ENCODE measurements around the gene TRANK1. TPM values are rescaled to one million over a fixed set of nuclear protein-coding genes. Genes with fewer than 3 reads are reported as not detected.

Gene TRANK1
- total and polyA plus RNA-seq, 2 of the 4 experiments (the other 2 are of a cell fraction) = 7.9 to 12.7 TPM

DNA sequence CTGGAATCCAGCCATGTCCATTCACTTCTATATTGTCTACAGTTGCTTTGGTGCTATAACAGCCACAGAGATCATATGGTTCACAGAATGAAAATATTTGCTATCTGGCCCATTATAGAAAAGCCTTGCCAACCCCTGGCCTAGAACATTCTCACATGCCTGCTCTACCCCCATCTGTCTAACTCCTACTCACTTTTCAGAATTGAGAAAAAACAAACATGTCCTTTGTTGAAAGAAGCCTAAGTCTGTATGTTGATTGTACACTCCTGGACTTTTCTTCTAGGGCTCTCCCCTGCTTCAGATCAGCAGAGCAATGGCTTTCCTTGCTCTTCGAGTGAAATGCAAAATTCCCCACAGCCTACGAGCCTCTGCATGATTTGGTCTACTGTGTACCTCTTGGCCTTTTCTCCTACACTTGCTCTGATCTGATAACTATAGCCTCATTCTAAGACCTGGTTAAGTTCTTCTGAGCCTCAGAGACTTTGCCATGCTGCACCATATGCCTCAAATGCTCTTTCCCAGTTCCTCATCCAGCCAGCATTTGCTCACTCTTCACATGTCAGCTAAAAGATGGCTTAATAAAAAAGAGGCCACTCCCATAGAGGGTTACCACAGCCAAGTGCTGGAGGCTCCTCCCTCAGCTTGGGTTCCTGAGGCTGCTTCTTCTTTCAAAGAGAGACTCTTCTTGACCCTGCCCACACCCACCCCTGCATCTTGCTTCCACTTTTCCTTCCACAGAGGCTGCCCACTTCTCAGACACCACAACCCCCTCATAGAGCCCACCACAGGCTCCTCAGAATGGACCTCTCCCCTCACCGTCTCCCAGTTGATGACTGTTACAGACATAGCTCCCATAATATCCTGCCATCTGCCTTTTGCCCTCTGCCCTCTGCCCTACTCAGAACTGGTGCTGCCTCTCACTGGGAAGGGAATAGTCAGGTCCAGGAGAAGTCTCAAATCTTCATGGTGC is 157.6 kb downstream of the TRANK1 start:
- H3K9me1 ChIP-seq (ENCODE audit: insufficient read depth, low read length) = no peaks in the 10 kb centered on the region
- dilution Hi-C loops (cut with HindIII; ENCODE audit: low sequenced_read_pairs, unreplicated experiment) = no loop called here
- H3K27ac ChIP-seq (ENCODE audit: insufficient read depth, low read length) = no peak overlapping the region
- no peak overlapping the region for H3K4ac ChIP-seq (ENCODE audit: low read depth, low read length)
- no peak for TF ChIP-seq CEBPB (IDR thresholded peaks at IDR 0.05; ENCODE audit: low read depth, low read length)
- no peak for TF ChIP-seq RFX5 (IDR thresholded peaks at IDR 0.05; ENCODE audit: low read depth, low read length)
- TF ChIP-seq NFE2L2 (IDR thresholded peaks at IDR 0.05; ENCODE audit: low read depth, low read length) = no peak
- no peak for TF ChIP-seq MAFK (IDR thresholded peaks at IDR 0.05; ENCODE audit: low read depth, low read length)
- TF ChIP-seq, protein P1, sequence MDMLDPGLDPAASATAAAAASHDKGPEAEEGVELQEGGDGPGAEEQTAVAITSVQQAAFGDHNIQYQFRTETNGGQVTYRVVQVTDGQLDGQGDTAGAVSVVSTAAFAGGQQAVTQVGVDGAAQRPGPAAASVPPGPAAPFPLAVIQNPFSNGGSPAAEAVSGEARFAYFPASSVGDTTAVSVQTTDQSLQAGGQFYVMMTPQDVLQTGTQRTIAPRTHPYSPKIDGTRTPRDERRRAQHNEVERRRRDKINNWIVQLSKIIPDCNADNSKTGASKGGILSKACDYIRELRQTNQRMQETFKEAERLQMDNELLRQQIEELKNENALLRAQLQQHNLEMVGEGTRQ (IDR thresholded peaks at IDR 0.05; ENCODE audit: low read depth, low read length) = no peak
- TF ChIP-seq CTCF (conservative IDR thresholded peaks at IDR 0.05; ENCODE audit: low read depth, low read length) = no peak
- TF ChIP-seq RAD21 (IDR thresholded peaks at IDR 0.05; ENCODE audit: low read length) = no peak
- no peak for TF ChIP-seq RCOR1 (IDR thresholded peaks at IDR 0.05; ENCODE audit: insufficient replicate concordance, low read length)
- H3K14ac ChIP-seq (replicated peaks; ENCODE audit: low read depth, low read length) = no peak overlapping the region
- no peak overlapping the region for H3K18ac ChIP-seq (ENCODE audit: low read depth, low read length)
- intact Hi-C loops (cut with micrococcal nuclease) = no loop called here
- no TSS peak for BruUV-seq (replicated peaks)
- no peak overlapping the region for H2BK15ac ChIP-seq (ENCODE audit: low read depth, low read length)
- H3K9ac ChIP-seq (ENCODE audit: low read depth, low read length) = no peak overlapping the region
- no peaks in the 10 kb centered on the region for H4K20me1 ChIP-seq (ENCODE audit: insufficient read depth, low read length)
- ChIA-PET CTCF (no interaction called here), POLR2A (ENCODE audit: unreplicated experiment) (no interaction called here)
- H2AK5ac ChIP-seq (ENCODE audit: low read depth, low read length) = no peak overlapping the region
- no peak overlapping the region for H4K8ac ChIP-seq (ENCODE audit: low read depth in 2 of 2, low read length in 2 of 2)
- H3K79me1 ChIP-seq (ENCODE audit: low read depth in 1 of 2, low read length in 2 of 2) = no peaks in the 10 kb centered on the region
- ATAC-seq (ENCODE audit: low read depth) (no peak), DNase-seq (no peak)
- no peak overlapping the region for H2BK20ac ChIP-seq (ENCODE audit: low read depth, low read length)
- 30% methylated on average over 2 of the region's 3 CpGs; no CpG with 5 or more reads in 1 of the 2 experiments for WGBS, 2 experiments (ENCODE audit: extremely low coverage in 2 of 2, insufficient read length in 1 of 2)
- no peak overlapping the region for H2BK120ac ChIP-seq (ENCODE audit: low read depth, low read length)
- no peak overlapping the region for H4K5ac ChIP-seq (ENCODE audit: low read depth, low read length)
- in situ Hi-C loops (cut with MboI; ENCODE audit: low sequenced_read_pairs) = no loop called here
- no peak overlapping the region for H3K4me2 ChIP-seq (ENCODE audit: low read depth, low read length)
- no peak overlapping the region for H4K91ac ChIP-seq (ENCODE audit: insufficient read depth, low read depth, low read length)
- no peak overlapping the region for H2AFZ ChIP-seq (replicated peaks; ENCODE audit: low read length, poor library complexity)
- no peaks in the 10 kb centered on the region for H3K9me3 ChIP-seq (ENCODE audit: control insufficient read depth, insufficient read depth, low read length)
- H3K23ac ChIP-seq (ENCODE audit: low read depth, low read length) = no peak overlapping the region
- H2AK9ac ChIP-seq (replicated peaks; ENCODE audit: low read depth, low read length, poor library complexity) = no peak overlapping the region
- H3K27me3 ChIP-seq (ENCODE audit: control insufficient read depth, insufficient read depth, low read length) = peaks cover 4% of the 10 kb centered on the region
- H3K56ac ChIP-seq (ENCODE audit: extremely low read depth, insufficient read depth, low read length) = no peak overlapping the region
- H2BK5ac ChIP-seq (ENCODE audit: low read depth, low read length, poor library complexity, severe bottlenecking) = no peak overlapping the region
- H3K36me3 ChIP-seq (ENCODE audit: control insufficient read depth, insufficient read depth, low read length) = no peaks in the 10 kb centered on the region
- H3K4me1 ChIP-seq (ENCODE audit: control insufficient read depth, insufficient read depth, low read length) = no peaks in the 10 kb centered on the region
- no peak overlapping the region for H3K4me3 ChIP-seq (ENCODE audit: insufficient read depth, low read depth, low read length)

Data from IMR-90 (cell line).